ENCODE data around the gene RASGRF1. TPM values are rescaled to one million over a fixed set of nuclear protein-coding genes. Genes with fewer than 3 reads are reported as not detected.

The RASGRF1 gene
- total RNA-seq, 1 donor from 2014 or later = 0.48 TPM

DNA sequence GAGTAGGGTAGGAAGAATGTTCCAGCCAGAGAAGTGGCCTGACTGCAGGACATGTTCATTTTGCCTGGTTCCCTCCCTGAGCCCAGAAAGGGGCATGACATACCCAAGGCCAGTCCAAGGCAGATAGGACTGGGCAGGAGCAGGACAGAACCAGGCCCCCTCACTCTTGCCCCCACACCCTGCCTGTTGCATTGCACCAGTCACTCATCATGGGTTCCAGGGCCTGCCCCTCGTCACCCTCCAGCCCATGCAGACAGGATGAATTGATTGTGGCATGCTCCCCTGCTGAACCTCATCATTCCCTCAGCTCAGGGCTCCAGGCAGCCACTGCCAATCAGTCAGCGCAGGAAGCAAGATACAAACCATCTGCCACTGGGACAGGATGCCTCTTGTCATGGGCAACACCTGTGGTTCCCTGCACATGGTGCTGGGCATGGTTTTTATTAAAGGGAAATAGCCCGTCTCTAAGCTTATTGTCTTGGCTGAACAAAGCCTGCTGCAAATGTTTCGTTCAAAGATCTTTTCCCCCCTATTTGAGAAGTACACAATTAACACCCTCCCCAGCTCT is 48.9 kb downstream of the RASGRF1 start:
- Mint-ChIP-seq H3K9me3 (ENCODE audit: unreplicated experiment) (peaks cover 7% of the 10 kb centered on the region), H3K27me3 (ENCODE audit: unreplicated experiment) (peaks cover 42% of the 10 kb centered on the region), H3K4me3 (ENCODE audit: unreplicated experiment) (no peak overlapping the region), H3K36me3 (ENCODE audit: unreplicated experiment) (peaks cover 2% of the 10 kb centered on the region), H3K27ac (ENCODE audit: unreplicated experiment) (no peak overlapping the region), H3K4me1 (ENCODE audit: unreplicated experiment) (no peaks in the 10 kb centered on the region)
- no peak for DNase-seq (ENCODE audit: extremely low spot score, unreplicated experiment)
- no peak for TF ChIP-seq CTCF (IDR thresholded peaks at IDR 0.05)

DNA sequence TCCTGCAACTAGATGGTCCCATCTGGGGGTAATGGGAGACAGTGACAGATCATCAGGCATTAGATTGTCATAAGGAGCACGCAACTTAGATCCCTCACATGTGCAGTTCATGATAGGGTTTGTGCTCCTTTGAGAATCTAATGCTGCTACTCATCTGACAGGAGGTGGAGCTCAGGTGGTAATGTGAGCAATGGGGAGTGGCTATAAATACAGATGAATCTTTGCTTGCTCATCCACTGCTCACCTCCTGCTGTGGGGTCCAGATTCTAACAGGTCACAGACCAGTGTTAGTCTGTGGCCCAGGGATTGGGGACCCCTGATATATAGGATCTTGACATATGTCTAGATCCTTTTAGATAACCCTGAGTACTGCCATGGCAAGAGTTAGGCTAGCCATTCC is 52.7 kb downstream of the RASGRF1 start:
- no peak overlapping the region for H3K27ac Mint-ChIP-seq (ENCODE audit: unreplicated experiment)
- H3K27me3 Mint-ChIP-seq (ENCODE audit: unreplicated experiment) = peaks cover 28% of the 10 kb centered on the region
- H3K9me3 Mint-ChIP-seq (ENCODE audit: unreplicated experiment) = peaks cover 5% of the 10 kb centered on the region
- no peaks in the 10 kb centered on the region for H3K4me1 Mint-ChIP-seq (ENCODE audit: unreplicated experiment)
- H3K4me3 Mint-ChIP-seq (ENCODE audit: unreplicated experiment) = no peak overlapping the region
- no peak for TF ChIP-seq CTCF (IDR thresholded peaks at IDR 0.05)
- H3K36me3 Mint-ChIP-seq (ENCODE audit: unreplicated experiment) = no peaks in the 10 kb centered on the region
- no peak for DNase-seq (ENCODE audit: extremely low spot score, unreplicated experiment)

GRCh38 chr15:79036323-79036722 is 54.3 kb downstream of the RASGRF1 start:
- Mint-ChIP-seq H3K27ac (ENCODE audit: unreplicated experiment) (no peak overlapping the region), H3K4me1 (ENCODE audit: unreplicated experiment) (no peaks in the 10 kb centered on the region)
- no peak for TF ChIP-seq CTCF (IDR thresholded peaks at IDR 0.05)

GRCh38 chr15:79035814-79036213 is 54.8 kb downstream of the RASGRF1 start:
- H3K4me1 Mint-ChIP-seq (ENCODE audit: unreplicated experiment) = no peaks in the 10 kb centered on the region

More at GRCh38 chr15:79036323-79036722, 54.3 kb downstream of the RASGRF1 start:
- peaks cover 5% of the 10 kb centered on the region for H3K9me3 Mint-ChIP-seq (ENCODE audit: unreplicated experiment)
- H3K36me3 Mint-ChIP-seq (ENCODE audit: unreplicated experiment) = no peaks in the 10 kb centered on the region
- no peak for DNase-seq (ENCODE audit: extremely low spot score, unreplicated experiment)
- no peak overlapping the region for H3K4me3 Mint-ChIP-seq (ENCODE audit: unreplicated experiment)
- peaks cover 21% of the 10 kb centered on the region for H3K27me3 Mint-ChIP-seq (ENCODE audit: unreplicated experiment)

GRCh38 chr15:79035111-79035601 is 55.4 kb downstream of the RASGRF1 start:
- Mint-ChIP-seq H3K4me3 (ENCODE audit: unreplicated experiment) (no peak overlapping the region), H3K36me3 (ENCODE audit: unreplicated experiment) (no peaks in the 10 kb centered on the region), H3K27me3 (ENCODE audit: unreplicated experiment) (peaks cover 15% of the 10 kb centered on the region), H3K27ac (ENCODE audit: unreplicated experiment) (no peak overlapping the region), H3K9me3 (ENCODE audit: unreplicated experiment) (peaks cover 5% of the 10 kb centered on the region), H3K4me1 (ENCODE audit: unreplicated experiment) (no peaks in the 10 kb centered on the region)
- DNase-seq (ENCODE audit: extremely low spot score, unreplicated experiment) = no peak
- TF ChIP-seq CTCF (IDR thresholded peaks at IDR 0.05) = peak; percentile 30

More at GRCh38 chr15:79035814-79036213, 54.8 kb downstream of the RASGRF1 start:
- Mint-ChIP-seq H3K36me3 (ENCODE audit: unreplicated experiment) (no peaks in the 10 kb centered on the region), H3K4me3 (ENCODE audit: unreplicated experiment) (no peak overlapping the region), H3K27ac (ENCODE audit: unreplicated experiment) (no peak overlapping the region), H3K9me3 (ENCODE audit: unreplicated experiment) (peaks cover 5% of the 10 kb centered on the region), H3K27me3 (ENCODE audit: unreplicated experiment) (peaks cover 19% of the 10 kb centered on the region)
- no peak for TF ChIP-seq CTCF (IDR thresholded peaks at IDR 0.05)
- DNase-seq (ENCODE audit: extremely low spot score, unreplicated experiment) = no peak
